GM12874 (cell line): ENCODE measurements around the gene MMP23B.

ENCODE experiments used
- TF ChIP-seq, protein P1 (sequence below): IDR thresholded peaks from 2 replicates; pipeline ENCODE4 v1.5.1; 2011; ENCODE audit warnings: low read depth, mild to moderate bottlenecking, control low read depth, low read length, moderate library complexity; ENCODE audit not compliant: insufficient read depth

The MMP23B gene

DNA sequence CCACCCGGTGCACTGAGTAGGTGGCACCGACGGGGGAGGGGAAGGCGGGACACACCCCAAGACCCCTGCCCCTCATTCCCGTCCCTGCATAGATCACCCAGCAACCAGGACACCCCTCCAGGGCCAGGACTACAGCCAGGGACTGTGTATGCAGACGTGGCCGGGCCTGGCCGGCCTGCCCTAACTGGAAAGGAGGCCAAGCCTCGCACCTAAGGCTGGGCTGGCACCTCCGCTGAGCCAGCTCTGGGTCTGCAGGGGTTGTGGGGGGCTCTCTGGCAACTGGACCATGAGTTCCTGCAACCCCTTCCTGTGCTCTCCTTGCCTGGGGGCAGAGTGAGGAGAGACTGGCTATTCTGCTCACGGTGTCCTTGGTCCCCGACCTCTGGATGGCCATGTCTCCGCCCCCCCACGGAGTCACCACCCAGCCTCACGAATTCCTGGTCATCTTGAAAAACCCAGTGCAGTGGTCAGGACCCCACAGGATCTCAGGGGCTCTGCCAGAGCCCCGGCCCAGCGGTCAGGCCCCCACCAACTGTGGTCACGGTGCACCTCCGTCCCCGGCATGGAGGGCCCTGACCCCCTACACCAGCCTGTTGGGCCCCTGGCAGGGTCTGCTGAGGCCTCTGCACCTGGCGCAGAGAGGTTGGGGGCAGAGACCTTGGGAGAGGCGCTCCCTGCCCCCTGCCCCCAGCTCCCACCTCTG lies 31.0 kb upstream of the MMP23B start:
- TF ChIP-seq, protein P1, sequence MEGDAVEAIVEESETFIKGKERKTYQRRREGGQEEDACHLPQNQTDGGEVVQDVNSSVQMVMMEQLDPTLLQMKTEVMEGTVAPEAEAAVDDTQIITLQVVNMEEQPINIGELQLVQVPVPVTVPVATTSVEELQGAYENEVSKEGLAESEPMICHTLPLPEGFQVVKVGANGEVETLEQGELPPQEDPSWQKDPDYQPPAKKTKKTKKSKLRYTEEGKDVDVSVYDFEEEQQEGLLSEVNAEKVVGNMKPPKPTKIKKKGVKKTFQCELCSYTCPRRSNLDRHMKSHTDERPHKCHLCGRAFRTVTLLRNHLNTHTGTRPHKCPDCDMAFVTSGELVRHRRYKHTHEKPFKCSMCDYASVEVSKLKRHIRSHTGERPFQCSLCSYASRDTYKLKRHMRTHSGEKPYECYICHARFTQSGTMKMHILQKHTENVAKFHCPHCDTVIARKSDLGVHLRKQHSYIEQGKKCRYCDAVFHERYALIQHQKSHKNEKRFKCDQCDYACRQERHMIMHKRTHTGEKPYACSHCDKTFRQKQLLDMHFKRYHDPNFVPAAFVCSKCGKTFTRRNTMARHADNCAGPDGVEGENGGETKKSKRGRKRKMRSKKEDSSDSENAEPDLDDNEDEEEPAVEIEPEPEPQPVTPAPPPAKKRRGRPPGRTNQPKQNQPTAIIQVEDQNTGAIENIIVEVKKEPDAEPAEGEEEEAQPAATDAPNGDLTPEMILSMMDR: no peak

DNA sequence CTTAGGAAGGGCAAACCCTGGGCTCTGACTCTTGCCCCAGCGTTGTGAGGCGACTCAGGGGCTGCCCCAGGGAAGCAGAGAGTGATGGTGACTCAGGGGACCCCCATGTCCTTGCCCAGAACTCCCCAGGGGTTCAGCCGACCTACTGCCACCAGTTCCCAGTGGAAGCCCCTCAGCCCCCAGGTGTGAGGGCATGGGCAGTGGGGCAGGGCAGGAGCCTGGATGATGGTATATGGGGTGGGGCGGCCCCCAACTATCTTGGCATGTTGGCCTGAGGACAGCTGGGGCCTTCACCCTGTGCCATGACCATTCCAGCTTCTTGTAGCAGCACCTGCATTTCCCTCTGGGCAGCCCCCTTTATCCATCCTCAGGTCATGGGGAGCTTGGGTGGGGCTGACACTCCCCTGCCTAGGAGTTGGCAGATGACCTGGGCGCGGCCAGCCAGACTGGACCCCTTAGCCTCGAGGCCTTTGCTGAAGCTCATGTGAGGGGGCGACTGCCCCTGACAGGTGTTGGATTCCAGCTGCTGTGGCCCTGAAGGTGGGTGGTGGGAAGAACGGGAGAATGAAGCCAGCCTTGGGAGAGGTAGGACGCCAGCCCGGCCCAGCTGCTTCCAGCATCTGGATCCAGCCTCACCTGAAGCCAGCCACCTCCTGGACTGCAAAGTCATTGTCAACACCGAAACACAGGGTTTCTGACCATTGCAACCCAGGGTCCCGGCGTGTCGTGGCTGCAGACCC lies 30.2 kb upstream of the MMP23B start:
- TF ChIP-seq, protein P1: no peak

DNA sequence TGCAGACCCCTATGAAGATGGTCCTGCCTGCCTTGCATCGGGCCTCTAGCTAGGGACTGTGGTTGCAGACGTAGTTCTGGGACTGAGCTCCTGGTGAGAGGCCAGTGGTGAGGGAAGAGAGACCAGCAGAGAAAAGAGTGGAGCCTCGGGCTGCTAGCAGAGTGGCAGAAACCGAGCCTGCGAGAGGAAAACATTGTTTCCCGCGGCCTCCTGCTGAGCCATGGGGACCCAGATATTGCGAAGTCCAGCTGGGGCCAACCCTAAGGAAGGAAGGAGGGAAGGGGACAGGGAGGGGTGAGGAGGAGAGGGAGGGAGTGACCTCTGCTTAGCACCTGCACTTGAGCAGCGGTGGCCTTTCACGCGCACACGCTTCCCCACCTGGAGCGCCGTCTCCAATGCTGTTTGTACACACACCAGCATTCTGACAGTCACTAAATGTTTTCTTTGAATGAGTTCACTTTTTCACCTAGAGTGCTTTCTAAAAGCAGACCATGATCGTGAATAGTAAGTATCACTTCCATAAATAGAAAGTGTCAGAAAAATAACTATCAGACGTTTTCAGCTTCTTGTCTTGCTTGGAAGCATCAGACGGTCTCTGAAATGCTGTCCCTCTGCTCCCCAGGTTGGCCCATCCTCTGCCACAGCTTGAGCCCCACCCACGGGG lies 29.5 kb upstream of the MMP23B start:
- TF ChIP-seq, protein P1: no peak

DNA sequence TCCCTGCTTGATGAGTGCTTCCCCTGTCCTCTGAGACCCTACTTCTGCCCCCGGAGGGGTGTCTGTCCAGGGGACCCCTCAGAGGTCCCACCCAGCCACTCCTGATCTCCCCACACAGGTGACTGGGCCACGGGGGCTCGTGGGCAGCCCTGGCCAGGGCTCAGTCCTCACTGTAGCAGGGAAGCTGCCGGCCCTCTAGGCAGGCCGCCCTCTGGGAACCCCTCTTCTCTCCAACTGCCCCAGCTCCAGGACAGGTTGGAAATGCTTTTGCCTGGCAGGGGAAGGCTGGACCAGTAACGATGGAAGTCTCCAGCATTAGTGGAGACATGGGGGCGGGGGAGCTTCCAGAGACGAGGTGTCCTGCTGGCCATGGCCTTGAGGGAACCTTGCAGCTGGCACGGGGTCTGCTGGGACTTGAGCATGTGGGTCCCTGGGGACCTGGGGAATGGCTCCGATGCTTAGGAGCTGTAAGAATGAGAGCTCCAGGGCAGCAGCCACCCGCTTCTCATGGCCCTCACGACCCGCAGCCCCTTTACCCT lies 28.9 kb upstream of the MMP23B start:
- TF ChIP-seq, protein P1: no peak

DNA sequence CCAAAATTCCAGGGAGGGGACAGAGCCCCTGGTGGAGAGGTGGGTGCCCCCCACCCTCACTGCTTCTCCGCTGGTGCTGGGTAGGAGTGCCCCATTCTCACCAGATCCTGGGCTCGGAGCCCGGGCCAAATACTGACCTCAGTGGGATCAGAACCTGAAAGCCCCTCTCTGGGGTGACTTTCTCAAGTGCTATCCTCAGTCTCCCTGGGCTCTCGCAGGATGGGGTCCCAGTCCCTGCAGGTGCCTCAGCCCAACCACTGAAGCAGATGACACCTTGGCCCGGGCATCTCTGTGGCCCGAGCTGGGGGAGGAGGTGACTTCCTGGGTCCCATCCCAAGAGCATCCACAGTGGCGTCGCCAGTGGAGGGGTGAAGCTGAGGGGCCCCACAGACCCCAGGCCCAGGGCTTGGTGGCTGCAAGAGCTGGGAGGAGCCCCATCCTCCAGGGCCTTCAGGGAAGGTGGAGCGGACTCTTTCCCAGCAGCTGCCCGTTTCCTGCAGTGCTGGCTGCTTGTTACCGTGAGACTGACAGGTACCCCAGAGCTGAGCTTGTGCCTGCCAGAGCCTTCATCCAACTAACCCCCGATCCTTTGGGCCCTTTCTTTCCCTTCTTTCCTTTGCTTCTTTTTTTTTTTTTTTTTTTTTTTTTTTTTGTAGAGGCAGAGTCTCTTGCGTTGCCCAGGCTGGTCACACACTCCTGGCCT lies 28.2 kb upstream of the MMP23B start:
- TF ChIP-seq, protein P1: no peak

DNA sequence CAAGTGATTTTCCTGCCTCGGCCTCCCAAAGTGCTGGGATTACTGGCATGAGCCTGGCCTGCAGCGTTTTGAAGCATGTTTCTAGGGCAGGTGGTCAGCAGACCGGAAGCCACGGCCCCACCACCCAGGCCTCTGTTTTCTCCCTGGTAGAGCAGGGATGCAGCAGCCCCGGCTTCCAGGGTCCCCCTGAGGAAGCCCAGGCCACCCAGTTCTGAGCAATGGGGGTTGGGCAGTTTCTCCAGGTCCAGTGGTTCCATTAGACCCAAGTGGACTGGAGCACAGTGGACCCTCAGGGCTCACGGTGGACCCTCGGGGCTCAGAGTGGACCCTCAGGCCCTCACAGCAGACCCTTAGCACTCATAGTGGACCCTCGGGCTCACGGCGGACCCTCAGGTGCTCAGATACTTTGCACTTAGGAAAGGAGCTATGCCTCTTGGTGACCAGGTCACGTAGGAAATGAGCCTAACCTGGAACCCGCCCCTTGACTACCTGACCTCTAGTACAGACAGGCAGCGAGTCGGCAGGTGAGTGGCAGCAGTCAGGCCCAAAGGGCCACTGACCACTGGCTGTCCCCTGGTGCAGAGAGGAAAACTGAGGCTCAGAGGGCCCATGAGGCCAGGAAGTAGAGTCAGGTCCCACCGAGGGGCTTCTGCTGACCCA lies 27.5 kb upstream of the MMP23B start:
- TF ChIP-seq, protein P1: no peak
